Stimulated activated effector memory CD8-positive, alpha-beta T cell treated with anti-CD3 and anti-CD28 coated beads, Interleukin-12 subunit alpha, Interleukin-12 subunit beta, amount 100 ng/mL, for 72 hours (primary cell): Measurements from ENCODE around the gene CHST3.

Experiments used
- ATAC-seq: fragments of 150-1000 bp; cut with Tn5 transposase; 2 replicates; pipeline ENCODE4 v1.10.0; 2021
- DNase-seq, 2 donors: peaks; one replicate each; pipeline ENCODE4 v3.0.0; 2021 to 2022; ENCODE audit warnings: low spot score in 2 of 2
- H3K27ac Mint-ChIP-seq: one replicate; pipeline ENCODE4 v1.8.0; 2022; ENCODE audit warnings: mild to moderate bottlenecking, mixed read lengths
- H3K36me3 Mint-ChIP-seq: one replicate; pipeline ENCODE4 v1.8.0; 2022; ENCODE audit warnings: mild to moderate bottlenecking, mixed read lengths
- H3K4me1 Mint-ChIP-seq: one replicate; pipeline ENCODE4 v1.8.0; 2022; ENCODE audit warnings: mixed read lengths
- H3K4me3 Mint-ChIP-seq: one replicate; pipeline ENCODE4 v1.8.0; 2022; ENCODE audit warnings: mild to moderate bottlenecking, mixed read lengths
- H3K9me3 Mint-ChIP-seq: one replicate; pipeline ENCODE4 v1.8.0; 2022; ENCODE audit warnings: mixed read lengths

The CHST3 gene

DNA sequence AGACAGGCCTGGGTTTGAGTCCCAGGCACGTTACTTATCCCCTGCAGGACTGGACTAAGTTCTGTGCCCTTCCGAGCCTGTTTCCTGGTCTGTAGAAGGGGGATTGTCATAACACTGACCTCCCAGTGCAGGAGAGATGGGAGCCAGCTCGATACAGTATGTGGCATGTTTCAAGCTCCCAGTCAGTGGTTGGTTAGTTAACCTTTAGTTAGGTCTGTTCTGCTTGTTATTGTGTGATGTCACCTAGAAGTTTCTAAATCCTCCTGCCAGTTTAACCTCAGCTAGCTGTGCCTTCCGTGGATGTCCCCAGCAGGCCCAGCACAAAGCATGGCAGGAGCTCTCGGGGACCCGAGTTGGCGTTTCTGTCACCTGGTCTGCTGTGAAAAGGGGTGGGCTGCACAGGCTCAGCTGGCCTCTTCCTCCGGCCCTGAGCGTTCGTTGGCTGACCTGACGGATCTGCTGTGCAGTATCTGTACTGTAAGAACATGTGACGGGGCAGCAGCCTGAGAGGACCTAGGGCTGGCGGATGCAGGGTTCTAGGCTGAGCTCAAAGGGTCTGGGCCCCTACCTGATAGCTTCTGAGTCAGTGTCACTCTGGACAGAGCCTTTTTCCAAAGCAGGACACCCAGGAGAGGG lies 71.2 kb downstream of the CHST3 start:
- Mint-ChIP-seq H3K27ac (no peak overlapping the region), H3K4me1 (peaks cover 5% of the 10 kb centered on the region)

DNA sequence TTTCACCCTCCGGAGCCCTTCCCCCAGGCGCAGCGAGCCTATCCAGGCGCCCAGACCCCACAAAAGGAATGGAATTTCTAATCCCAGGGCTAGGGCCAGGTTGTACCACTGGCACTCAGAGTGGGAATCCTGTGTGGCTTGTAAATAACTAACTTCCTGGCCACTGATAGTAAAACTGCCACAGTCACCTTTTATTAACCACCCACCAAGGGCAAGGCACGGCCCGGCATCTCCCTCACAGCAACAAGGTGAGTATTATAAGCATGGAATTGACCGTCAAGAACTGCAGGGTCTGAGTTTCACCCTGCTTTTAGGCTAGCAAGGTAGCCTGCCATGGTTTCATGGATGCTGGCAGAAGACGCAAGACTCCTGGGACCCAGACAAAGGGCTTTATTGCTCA lies 73.1 kb downstream of the CHST3 start:
- DNase-seq: no peak
- H3K27ac Mint-ChIP-seq: no peak overlapping the region
- H3K36me3 Mint-ChIP-seq: no peaks in the 10 kb centered on the region
- no peak for ATAC-seq
- no peaks in the 10 kb centered on the region for H3K9me3 Mint-ChIP-seq
- no peak overlapping the region for H3K4me3 Mint-ChIP-seq
- peaks cover 5% of the 10 kb centered on the region for H3K4me1 Mint-ChIP-seq

More for the DNA sequence above, 71.2 kb downstream of the CHST3 start:
- Mint-ChIP-seq H3K36me3 (no peaks in the 10 kb centered on the region), H3K9me3 (no peaks in the 10 kb centered on the region), H3K4me3 (no peak overlapping the region)
- no peak for ATAC-seq
- DNase-seq: no peak

DNA sequence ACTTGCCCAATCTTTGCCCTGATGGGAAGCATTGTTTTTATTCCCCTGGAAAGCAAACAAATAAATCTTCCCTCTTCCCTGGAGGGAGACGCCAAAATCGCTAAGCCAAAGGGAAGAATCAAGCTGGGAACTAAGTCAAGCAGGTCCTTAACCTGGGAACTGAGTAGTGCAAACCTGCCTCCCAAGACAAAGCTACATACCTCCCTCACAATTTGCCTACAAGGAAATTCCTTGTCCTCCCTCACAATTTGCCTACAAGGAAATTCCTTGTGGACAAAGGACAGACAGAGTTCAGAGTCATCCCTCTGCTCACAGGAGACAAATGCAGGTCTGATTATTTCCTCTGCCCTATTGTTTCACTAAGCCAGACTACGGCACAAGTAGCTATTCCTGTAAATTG lies 73.6 kb downstream of the CHST3 start:
- Mint-ChIP-seq H3K27ac (no peak overlapping the region), H3K4me1 (peaks cover 5% of the 10 kb centered on the region), H3K9me3 (no peaks in the 10 kb centered on the region), H3K36me3 (no peaks in the 10 kb centered on the region), H3K4me3 (no peak overlapping the region)
- DNase-seq (no peak), ATAC-seq (no peak)

DNA sequence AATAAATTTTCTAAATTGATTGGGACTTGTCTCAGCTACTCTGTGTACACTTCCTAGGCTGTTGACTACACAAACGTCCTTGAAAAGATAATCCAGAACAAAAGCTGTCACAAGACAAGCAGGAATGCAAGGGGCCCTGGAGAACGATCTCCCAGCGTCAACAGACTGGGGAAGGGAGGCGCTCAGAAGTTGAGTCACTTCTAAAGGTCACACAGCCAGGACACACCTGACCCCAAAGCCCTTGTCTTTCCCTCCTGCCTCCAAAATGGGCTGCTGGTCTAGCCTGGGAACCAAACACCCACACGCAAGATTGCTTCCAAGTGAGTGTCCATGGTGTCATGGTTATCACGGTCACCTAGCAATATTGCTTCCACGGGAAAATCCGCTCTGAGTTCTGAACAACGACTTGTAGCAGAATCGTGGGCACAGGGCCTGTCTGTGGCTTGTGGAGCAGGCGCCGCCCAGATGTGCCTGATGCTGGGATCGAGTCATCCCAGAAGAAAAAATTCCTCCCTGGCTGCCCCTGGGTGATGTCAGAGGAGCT lies 74.3 kb downstream of the CHST3 start:
- Mint-ChIP-seq H3K4me3 (no peak overlapping the region), H3K27ac (no peak overlapping the region), H3K36me3 (no peaks in the 10 kb centered on the region), H3K9me3 (no peaks in the 10 kb centered on the region), H3K4me1 (peaks cover 5% of the 10 kb centered on the region)
- ATAC-seq (no peak), DNase-seq (no peak)

DNA sequence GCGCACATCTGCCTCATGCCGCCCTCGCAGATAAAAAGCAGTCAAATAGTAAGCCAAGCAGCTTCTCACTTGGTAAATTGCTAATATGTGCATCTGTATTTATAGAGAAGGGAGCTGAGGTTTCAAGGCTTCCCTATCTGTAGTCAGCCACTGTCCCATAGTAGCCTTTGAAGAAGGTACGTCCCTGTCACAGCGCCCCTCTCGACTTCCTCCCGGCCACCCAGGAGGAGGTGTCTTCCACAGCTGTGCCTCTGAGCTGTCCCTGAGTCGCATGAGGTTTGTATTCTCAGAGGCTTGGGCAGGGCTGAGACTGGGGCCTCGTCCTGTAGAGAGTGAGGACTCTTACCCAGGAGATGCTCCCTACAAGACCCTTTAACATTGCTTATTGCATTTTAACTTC lies 75.2 kb downstream of the CHST3 start:
- no peaks in the 10 kb centered on the region for H3K36me3 Mint-ChIP-seq
- no peak overlapping the region for H3K27ac Mint-ChIP-seq
- DNase-seq: no peak

DNA sequence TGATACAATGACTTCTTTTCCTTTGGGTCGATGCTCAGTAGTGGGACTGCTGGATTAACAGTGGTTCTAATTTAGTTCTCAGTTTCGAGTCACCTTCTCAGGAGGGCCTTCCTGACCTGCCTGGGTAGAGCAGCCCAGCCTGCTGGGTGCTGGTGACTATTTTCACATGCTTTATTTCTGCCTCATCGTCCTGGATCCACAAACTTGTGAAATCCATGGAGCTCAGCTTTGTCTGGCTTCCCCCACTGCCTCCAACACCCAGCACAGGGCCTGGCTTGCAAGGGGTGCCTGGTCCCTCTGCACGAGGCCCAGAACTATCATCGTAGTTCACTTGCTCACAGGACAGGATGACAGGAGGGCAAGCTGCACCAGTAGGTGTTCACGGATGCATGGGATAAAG lies 77.3 kb downstream of the CHST3 start:
- H3K4me1 Mint-ChIP-seq: no peaks in the 10 kb centered on the region
- no peaks in the 10 kb centered on the region for H3K36me3 Mint-ChIP-seq
- ATAC-seq (no peak), DNase-seq (no peak)
- H3K4me3 Mint-ChIP-seq: no peak overlapping the region
- H3K27ac Mint-ChIP-seq: no peak overlapping the region
- H3K9me3 Mint-ChIP-seq: no peaks in the 10 kb centered on the region

More for the DNA sequence above, 75.2 kb downstream of the CHST3 start:
- no peaks in the 10 kb centered on the region for H3K9me3 Mint-ChIP-seq
- ATAC-seq: no peak
- no peak overlapping the region for H3K4me3 Mint-ChIP-seq
- peaks cover 2% of the 10 kb centered on the region for H3K4me1 Mint-ChIP-seq

DNA sequence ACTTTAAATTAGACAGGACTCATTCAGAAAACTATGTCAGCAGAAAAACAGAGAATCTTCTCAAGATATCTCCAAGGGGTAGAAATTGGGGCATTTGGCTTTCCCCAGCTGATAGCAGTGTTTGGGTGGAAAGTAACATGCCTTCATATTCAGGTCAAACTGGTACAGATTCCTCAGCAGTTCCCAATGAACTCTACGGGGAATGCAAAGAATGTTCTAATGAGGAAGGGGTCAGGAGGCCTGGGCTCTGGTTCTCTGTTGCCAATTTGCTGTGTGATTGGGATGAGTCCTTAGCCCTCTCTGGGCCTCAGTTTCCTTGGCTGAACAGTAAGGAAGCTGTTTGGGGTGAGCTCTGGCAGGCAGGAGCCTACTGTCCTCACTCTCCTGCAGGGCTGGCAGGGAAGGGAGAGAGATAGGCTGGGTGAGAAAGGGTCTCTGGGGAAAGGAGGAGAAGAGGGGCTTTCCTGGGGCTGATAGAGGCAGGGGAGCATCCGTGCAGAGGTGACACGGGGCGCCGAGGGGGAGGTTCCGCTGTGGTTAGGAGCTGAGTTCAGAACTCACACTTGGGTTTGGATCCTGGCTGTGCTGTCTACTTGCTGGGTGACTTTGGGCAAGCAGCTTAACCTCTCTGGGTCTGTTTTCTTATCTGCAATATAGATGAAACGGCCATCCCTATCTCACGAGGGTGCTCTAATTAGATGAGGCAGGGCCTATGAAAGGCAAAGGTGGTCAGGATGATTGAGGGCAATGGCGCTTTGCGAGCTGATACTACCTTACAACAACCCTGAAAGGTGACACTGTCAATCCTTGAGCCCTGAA lies 79.0 kb downstream of the CHST3 start:
- Mint-ChIP-seq H3K27ac (peak overlapping the region; percentile 24), H3K36me3 (no peaks in the 10 kb centered on the region), H3K4me1 (no peaks in the 10 kb centered on the region), H3K9me3 (no peaks in the 10 kb centered on the region), H3K4me3 (no peak overlapping the region)
- DNase-seq: no peak
- no peak for ATAC-seq

DNA sequence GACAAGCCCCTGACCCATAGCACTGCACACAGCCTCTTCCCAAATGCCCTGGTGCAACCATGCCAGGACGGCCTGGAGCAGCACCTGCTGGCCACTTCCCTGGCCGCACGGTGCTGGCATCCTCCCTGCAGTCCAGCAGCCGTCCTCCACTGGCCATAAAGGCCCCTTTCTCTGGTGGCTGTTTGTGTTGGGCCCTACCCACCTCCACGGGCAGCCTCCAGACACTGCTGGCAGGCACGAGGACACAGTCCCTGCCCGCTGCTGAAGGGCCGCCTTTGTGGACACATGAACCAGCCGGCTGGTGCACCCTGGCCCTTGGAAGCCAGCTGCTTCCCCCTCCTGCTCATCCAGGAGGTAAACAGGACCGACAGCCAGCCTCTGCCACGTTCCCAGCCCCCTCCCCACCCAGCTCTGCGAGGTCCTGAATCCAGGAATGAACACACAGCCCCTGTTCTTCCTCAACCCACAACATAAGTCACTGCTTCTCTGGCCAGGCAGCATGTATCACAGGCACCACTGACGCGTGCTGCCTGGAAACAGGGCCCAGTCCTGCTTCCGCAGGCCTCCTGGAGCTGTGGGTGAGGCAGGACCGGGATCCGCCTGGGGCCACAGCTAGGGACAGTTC lies 80.3 kb downstream of the CHST3 start:
- Mint-ChIP-seq H3K36me3 (no peaks in the 10 kb centered on the region), H3K4me3 (no peak overlapping the region), H3K9me3 (peaks cover 3% of the 10 kb centered on the region), H3K4me1 (no peaks in the 10 kb centered on the region), H3K27ac (peak overlapping the region; percentile 17)
- DNase-seq: no peak
- ATAC-seq: no peak

DNA sequence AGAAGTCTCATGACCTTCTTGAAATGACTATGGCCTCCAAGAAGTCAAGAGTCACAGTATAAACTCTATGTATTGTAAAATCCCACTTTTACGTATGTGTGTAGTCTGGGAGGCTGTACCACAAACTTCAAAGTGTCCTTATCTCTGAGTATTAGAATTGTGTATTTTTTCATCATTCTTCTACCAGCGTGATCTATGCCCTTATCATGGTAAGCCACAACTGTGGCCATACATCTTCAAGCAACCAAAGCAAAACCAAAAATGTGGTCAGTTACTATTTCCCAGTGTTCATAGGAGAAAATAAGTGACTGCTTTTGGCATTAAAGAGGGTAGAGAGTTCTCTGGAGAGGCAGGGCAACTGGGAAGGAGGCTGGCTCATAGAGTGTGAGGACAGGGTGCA lies 81.4 kb downstream of the CHST3 start:
- Mint-ChIP-seq H3K9me3 (peaks cover 3% of the 10 kb centered on the region), H3K4me1 (no peaks in the 10 kb centered on the region), H3K4me3 (no peak overlapping the region), H3K36me3 (no peaks in the 10 kb centered on the region), H3K27ac (peak overlapping the region; percentile 50)
- DNase-seq: no peak
- no peak for ATAC-seq

DNA sequence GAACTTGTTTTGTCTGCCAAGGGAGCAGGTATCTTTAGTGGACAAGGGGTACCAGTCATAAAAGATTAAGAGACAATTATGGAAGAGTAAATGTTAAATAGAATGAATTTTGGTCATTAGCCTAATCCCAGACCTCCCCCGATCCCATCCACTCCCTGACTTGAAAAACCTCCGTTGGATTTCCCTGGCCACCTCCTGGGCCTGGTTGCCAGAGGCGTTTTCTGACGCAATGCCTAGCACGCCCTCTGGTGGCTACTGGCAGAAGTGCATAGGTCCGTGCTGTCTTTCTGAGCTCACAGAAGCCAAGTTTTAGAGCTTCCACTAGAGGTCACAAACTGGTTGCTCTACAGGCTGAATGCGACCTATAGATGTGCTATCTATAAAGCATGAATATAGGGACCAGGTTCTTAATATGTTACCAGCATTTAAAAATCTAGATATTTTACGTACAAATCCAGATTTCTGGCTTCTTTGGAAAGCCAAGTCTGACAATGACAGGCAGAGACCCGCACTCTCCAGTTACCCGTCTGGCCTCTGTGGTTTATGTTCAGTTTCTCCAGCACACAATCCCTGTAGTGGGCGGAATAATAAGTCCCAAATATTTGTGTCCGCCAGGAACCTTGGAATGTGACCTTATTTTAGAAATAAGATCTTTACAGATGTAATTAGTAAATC lies 84.4 kb downstream of the CHST3 start:
- ATAC-seq: peak; percentile 91
- DNase-seq: peak; percentile 82 to 93
- Mint-ChIP-seq H3K9me3 (peaks cover 3% of the 10 kb centered on the region), H3K27ac (peak overlapping the region; percentile 27), H3K4me1 (no peaks in the 10 kb centered on the region), H3K4me3 (no peak overlapping the region), H3K36me3 (no peaks in the 10 kb centered on the region)

DNA sequence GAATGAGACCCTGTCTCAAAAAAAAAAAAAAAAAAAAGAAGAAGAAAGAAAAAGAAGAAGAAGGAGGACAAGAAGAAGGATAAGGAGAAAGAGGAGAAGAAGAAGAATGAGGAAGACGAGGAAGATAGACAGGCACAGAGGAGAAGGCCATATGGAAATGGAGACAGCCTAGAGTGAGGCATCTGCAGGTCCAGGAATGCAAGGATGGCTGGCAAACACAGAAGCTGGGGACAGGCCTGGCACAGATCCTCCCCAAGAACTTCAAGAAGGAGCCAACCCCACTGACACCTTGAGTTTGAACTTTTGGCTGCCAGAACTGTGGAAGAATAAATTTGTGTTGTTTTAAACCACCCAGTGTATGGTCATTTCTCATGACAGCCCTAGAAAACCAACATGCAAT lies 85.3 kb downstream of the CHST3 start:
- no peaks in the 10 kb centered on the region for H3K36me3 Mint-ChIP-seq
- no peak for DNase-seq
- no peaks in the 10 kb centered on the region for H3K4me1 Mint-ChIP-seq

DNA sequence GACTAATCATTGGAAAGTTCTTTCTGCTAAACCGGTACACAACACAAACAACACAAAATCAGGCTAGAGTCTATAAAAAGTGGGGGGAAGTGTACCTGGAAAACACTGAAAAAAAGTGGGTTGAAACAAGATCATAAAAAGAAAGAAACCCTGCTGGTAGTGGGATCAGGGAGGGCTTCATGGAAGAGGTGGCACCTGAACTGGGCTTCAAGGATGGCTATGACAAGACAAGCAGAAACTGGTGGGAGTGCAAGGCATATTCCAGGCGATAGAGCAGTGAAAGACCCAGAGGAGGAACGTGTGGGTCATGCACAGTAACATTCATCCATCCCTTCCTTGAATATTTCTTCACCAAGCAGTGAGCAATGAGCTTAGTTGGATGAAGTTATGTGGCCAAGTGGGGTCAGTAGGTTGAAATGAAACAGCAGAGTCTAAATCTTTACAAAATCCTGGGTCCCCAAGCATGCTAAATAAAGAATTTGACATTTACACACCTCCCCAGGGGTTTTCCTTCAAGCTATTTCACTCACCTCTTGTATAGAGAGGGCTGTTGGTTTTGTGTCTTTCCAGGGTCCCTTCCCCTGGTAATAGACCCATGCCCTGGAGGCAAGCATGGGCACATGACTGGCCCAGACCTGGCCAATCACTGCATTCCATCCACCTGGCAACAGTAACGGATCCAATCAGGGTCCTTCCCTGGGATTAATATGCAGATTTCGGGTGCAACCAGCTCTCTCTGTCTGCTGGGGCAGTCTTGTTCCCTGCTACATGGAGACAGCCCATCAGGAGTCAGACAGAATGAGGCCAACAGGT lies 86.0 kb downstream of the CHST3 start:
- Mint-ChIP-seq H3K27ac (no peak overlapping the region), H3K9me3 (peaks cover 3% of the 10 kb centered on the region), H3K4me1 (no peaks in the 10 kb centered on the region), H3K4me3 (no peak overlapping the region), H3K36me3 (no peaks in the 10 kb centered on the region)
- ATAC-seq (no peak), DNase-seq (no peak)

More for the DNA sequence above, 85.3 kb downstream of the CHST3 start:
- ATAC-seq: no peak
- H3K9me3 Mint-ChIP-seq: peaks cover 3% of the 10 kb centered on the region
- H3K27ac Mint-ChIP-seq: no peak overlapping the region
- no peak overlapping the region for H3K4me3 Mint-ChIP-seq

DNA sequence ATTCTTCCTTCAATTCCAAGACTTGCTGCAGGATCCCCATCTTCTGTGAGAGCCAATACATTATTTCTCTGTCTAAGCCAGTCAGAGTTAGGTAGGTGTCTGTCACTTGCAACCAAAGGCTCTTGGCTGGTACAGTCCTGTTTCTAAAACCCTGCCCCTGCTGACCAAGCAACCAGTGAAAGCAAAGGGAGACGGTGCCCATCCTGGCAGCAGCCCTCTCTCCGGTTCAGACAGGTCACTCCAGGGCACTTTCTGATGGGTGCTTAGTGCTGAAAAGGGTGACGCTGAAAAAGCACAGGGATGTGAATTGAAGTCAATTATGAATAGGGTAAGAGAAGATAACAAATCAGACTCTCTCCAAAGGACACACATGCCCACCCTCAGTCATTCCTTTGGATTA lies 86.7 kb downstream of the CHST3 start:
- no peak overlapping the region for H3K4me3 Mint-ChIP-seq
- H3K4me1 Mint-ChIP-seq: no peaks in the 10 kb centered on the region
- H3K27ac Mint-ChIP-seq: no peak overlapping the region
- no peaks in the 10 kb centered on the region for H3K36me3 Mint-ChIP-seq
- H3K9me3 Mint-ChIP-seq: peaks cover 3% of the 10 kb centered on the region
- no peak for ATAC-seq
- DNase-seq: no peak

DNA sequence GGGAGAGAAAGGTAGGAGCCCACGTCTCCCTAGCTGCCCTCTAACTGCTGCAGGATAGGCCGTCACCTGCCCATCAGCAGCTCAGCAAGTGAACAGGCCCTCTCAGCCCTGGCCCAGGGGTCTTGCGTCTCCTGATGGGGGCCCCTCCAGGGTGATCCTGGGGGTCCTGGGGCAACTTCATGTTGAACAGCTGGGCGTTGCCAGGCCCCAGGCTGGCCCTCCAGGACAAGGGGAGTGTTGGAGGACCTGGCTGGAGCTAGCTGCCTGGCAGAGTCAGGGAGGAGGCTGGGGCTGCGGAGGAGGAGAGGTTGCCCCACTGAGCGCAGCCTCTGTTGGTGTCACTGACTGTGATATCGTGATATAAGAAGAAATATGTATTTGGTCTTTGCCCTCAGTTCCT lies 89.5 kb downstream of the CHST3 start:
- ATAC-seq (no peak), DNase-seq (no peak)
- Mint-ChIP-seq H3K4me3 (no peak overlapping the region), H3K9me3 (peaks cover 3% of the 10 kb centered on the region), H3K36me3 (peaks cover 9% of the 10 kb centered on the region), H3K4me1 (peaks cover 8% of the 10 kb centered on the region), H3K27ac (no peak overlapping the region)
